Ammon's horn (tissue), 1 donor: Measurements from ENCODE around the gene FUT6.
"Not testable (repeated sequence)": the region's sequence is repeated elsewhere in the genome, so short reads cannot be mapped to it uniquely, and the experiment has no call there.

ENCODE experiments used
- DNase-seq: peaks from one replicate; pipeline ENCODE4 v3.0.0-alpha.2; 2016; ENCODE audit warnings: low spot score

Gene FUT6

GRCh38 chr19:5857203-5858081, 17.9 kb upstream of the FUT6 start:
- DNase-seq = no peak

GRCh38 chr19:5855151-5855550, 15.6 kb upstream of the FUT6 start:
- DNase-seq = not testable (repeated sequence)

GRCh38 chr19:5854121-5854520, 14.6 kb upstream of the FUT6 start:
- not testable (repeated sequence) for DNase-seq

GRCh38 chr19:5851302-5851701, 11.8 kb upstream of the FUT6 start, which contains the start of gene FUT3:
FUT3 (minus strand) TSS chr19:5851449.
- no peak for DNase-seq

GRCh38 chr19:5850743-5851293, 11.3 kb upstream of the FUT6 start:
- DNase-seq = no peak

- DNase-seq = no peak
These were observed 10.7 kb upstream of the FUT6 start for GRCh38 chr19:5850189-5850588.

GRCh38 chr19:5848621-5849020, 9.1 kb upstream of the FUT6 start:
- DNase-seq = not testable (repeated sequence)

- DNase-seq = not testable (repeated sequence)
These were observed 8.3 kb upstream of the FUT6 start for GRCh38 chr19:5847846-5848245.

- no peak for DNase-seq
These were observed 5.2 kb upstream of the FUT6 start for GRCh38 chr19:5844456-5845433.

- DNase-seq = no peak
These were observed 3.9 kb upstream of the FUT6 start for GRCh38 chr19:5843295-5843927.

- DNase-seq = not testable (repeated sequence)
These were observed 2.2 kb upstream of the FUT6 start for GRCh38 chr19:5841735-5842111.

GRCh38 chr19:5838353-5839064, 993 bp downstream of the FUT6 start:
- DNase-seq = no peak

- DNase-seq = no peak
These were observed 1.6 kb downstream of the FUT6 start for GRCh38 chr19:5837761-5838352.

- no peak for DNase-seq
These were observed 6.8 kb downstream of the FUT6 start for GRCh38 chr19:5832527-5833216.

- no peak for DNase-seq
These were observed 7.4 kb downstream of the FUT6 start for GRCh38 chr19:5832061-5832460.

GRCh38 chr19:5831159-5831558, 8.3 kb downstream of the FUT6 start:
- no peak for DNase-seq

- no peak for DNase-seq
These were observed 9.8 kb downstream of the FUT6 start for GRCh38 chr19:5829567-5830310.

GRCh38 chr19:5828661-5829566, 10.6 kb downstream of the FUT6 start:
- no peak for DNase-seq
